GM12873 (cell line): Measurements from ENCODE around the gene GABRB3.

ENCODE experiments used
- CTCF ChIP-seq: IDR thresholded peaks from 2 replicates; pipeline ENCODE4 v1.5.1; 2012; ENCODE audit warnings: low read depth, mild to moderate bottlenecking, moderate library complexity, low read length, control low read depth; ENCODE audit not compliant: insufficient read depth; ENCODE audit errors: missing control alignments

GABRB3 gene

GRCh38 chr15:26772154-26773066 is at the start of gene GABRB3:
Gene GABRB3 (minus strand): TSS chr15:26773066.
- no peak for TF ChIP-seq CTCF

- TF ChIP-seq CTCF, result no peak
These were observed 34.9 kb upstream of the GABRB3 start for GRCh38 chr15:26807517-26808427.

- TF ChIP-seq CTCF, result no peak
These were observed 33.7 kb upstream of the GABRB3 start for GRCh38 chr15:26806574-26806973.

GRCh38 chr15:26806151-26806550 is 33.3 kb upstream of the GABRB3 start:
- TF ChIP-seq CTCF, result no peak

- TF ChIP-seq CTCF, result no peak
These were observed 32.6 kb upstream of the GABRB3 start for GRCh38 chr15:26805470-26805869.

GRCh38 chr15:26804063-26804804 is 31.4 kb upstream of the GABRB3 start:
- no peak for TF ChIP-seq CTCF

- no peak for TF ChIP-seq CTCF
These were observed 17.3 kb upstream of the GABRB3 start for GRCh38 chr15:26790118-26790517.
